Liver (tissue), 9 donors: ENCODE results near the gene RTL1. TPM values are rescaled to one million over a fixed set of nuclear protein-coding genes. Genes with fewer than 3 reads are reported as not detected.

Experiments
- DNase-seq: peaks from one replicate; pipeline ENCODE4 v3.0.0-alpha.2; 2017; ENCODE audit warnings: low spot score
- H3K27ac ChIP-seq, 2 donors: one replicate each; pipeline ENCODE4 v1.7.0; 2013; ENCODE audit warnings: inconsistent platforms in 2 of 2, low read length in 2 of 2, control low read depth in 1 of 2, low read depth in 1 of 2, mild to moderate bottlenecking in 1 of 2
- H3K27me3 ChIP-seq, 4 donors: one replicate each; pipeline versions ENCODE4 v1.6.1 to v1.7.0; 2013; ENCODE audit warnings: low read length in 3 of 4, inconsistent platforms in 1 of 4, mild to moderate bottlenecking in 1 of 4, moderate library complexity in 1 of 4; ENCODE audit not compliant: control insufficient read depth in 4 of 4, insufficient read depth in 4 of 4
- H3K36me3 ChIP-seq, 4 donors: one replicate each; pipeline versions ENCODE4 v1.6.1 to v1.7.0; 2013; ENCODE audit warnings: low read length in 3 of 4, mild to moderate bottlenecking in 3 of 4, low read depth in 1 of 4, moderate library complexity in 1 of 4; ENCODE audit not compliant: control insufficient read depth in 4 of 4, insufficient read depth in 3 of 4
- H3K4me1 ChIP-seq, 4 donors: one replicate each; pipeline versions ENCODE4 v1.6.1 to v1.7.0; 2013; ENCODE audit warnings: low read length in 3 of 4, mild to moderate bottlenecking in 3 of 4, moderate library complexity in 1 of 4; ENCODE audit not compliant: control insufficient read depth in 4 of 4, insufficient read depth in 4 of 4
- H3K4me3 ChIP-seq, 3 donors: one replicate each; pipeline versions ENCODE4 v1.6.1 to v1.7.0; 2013; ENCODE audit warnings: low read length in 3 of 3, control low read depth in 1 of 3, low read depth in 1 of 3, mild to moderate bottlenecking in 1 of 3
- H3K9ac ChIP-seq, 2 donors: one replicate each; pipeline ENCODE4 v1.7.0; 2013; ENCODE audit warnings: low read length in 2 of 2, mild to moderate bottlenecking in 2 of 2, moderate library complexity in 2 of 2, control low read depth in 1 of 2, low read depth in 1 of 2
- H3K9me3 ChIP-seq, 4 donors: one replicate each; pipeline versions ENCODE4 v1.6.1 to v1.7.0; 2013; ENCODE audit warnings: low read length in 3 of 4; ENCODE audit not compliant: control insufficient read depth in 4 of 4
- ATF3 ChIP-seq: IDR thresholded peaks from 2 replicates; pipeline ENCODE4 v1.6.1; 2016; ENCODE audit warnings: antibody characterized with exemption
- CTCF ChIP-seq: fragments of 150-350 bp; IDR thresholded peaks from 2 replicates; pipeline ENCODE4 v1.5.1; 2017; ENCODE audit warnings: improper control_type of control experiment, low read depth, low read length; ENCODE audit not compliant: missing input control
- EGR1 ChIP-seq, 2 donors: IDR thresholded peaks; 2 replicates each; pipeline ENCODE4 v1.6.1; 2016 to 2018; ENCODE audit warnings: antibody characterized with exemption in 2 of 2, low read depth in 2 of 2
- FOXA2 ChIP-seq: IDR thresholded peaks from 2 replicates; pipeline ENCODE4 v1.6.1; 2016; ENCODE audit warnings: antibody characterized with exemption
- HNF4A ChIP-seq, 2 donors: conservative IDR thresholded peaks; 2 replicates each; pipeline ENCODE4 v1.6.1; 2016; ENCODE audit warnings: antibody characterized with exemption in 2 of 2, mild to moderate bottlenecking in 2 of 2
- HNF4G ChIP-seq: IDR thresholded peaks from 2 replicates; pipeline ENCODE4 v1.6.1; 2016; ENCODE audit warnings: antibody characterized with exemption
- MAX ChIP-seq: IDR thresholded peaks from 2 replicates; pipeline ENCODE4 v1.6.1; 2016; ENCODE audit warnings: antibody characterized with exemption
- NR2F2 ChIP-seq: IDR thresholded peaks from 2 replicates; pipeline ENCODE4 v1.6.1; 2016; ENCODE audit warnings: antibody characterized with exemption
- RAD21 ChIP-seq, 2 donors: IDR thresholded peaks; 2 replicates each; pipeline ENCODE4 v1.6.1; 2016; ENCODE audit warnings: antibody characterized with exemption in 2 of 2, mild to moderate bottlenecking in 2 of 2
- REST ChIP-seq: IDR thresholded peaks from 2 replicates; pipeline ENCODE4 v1.6.1; 2016; ENCODE audit warnings: antibody characterized with exemption, mild to moderate bottlenecking
- RXRA ChIP-seq, 2 donors: IDR thresholded peaks; 2 replicates each; pipeline ENCODE4 v1.6.1; 2017 to 2018; ENCODE audit warnings: antibody characterized with exemption in 2 of 2, mild to moderate bottlenecking in 1 of 2
- TAF1 ChIP-seq: conservative IDR thresholded peaks from 2 replicates; pipeline ENCODE4 v1.6.1; 2016; ENCODE audit warnings: antibody characterized with exemption, mild to moderate bottlenecking
- YY1 ChIP-seq: IDR thresholded peaks from 2 replicates; pipeline ENCODE4 v1.6.1; 2016; ENCODE audit warnings: antibody characterized with exemption, mild to moderate bottlenecking
- WGBS: extraction: QIAGEN DNeasy Blood & Tissue Kit; methylation state at CpG from one replicate; pipeline ENCODE4 v1.1.7; 2013; 5-methylcytosine and 5-hydroxymethylcytosine counted together
- polyA plus RNA-seq, 2 donors: library from polyadenylated mRNA; stranded (reverse) in 1 of 2; unstranded in 1 of 2; fragments of 200-250 nt in 1 of 2; fragments of >200 nt in 1 of 2; fragmentation: Nextera tagmentation in 1 of 2; extraction: Ambion mirVana in 1 of 2; gene quantifications; one replicate each; pipeline versions ENCODE4 v1.2.1 to v1.2.3, GENCODE V29; 2013 to 2015
- total RNA-seq, 2 donors: library from RNA; depleted of rRNA; stranded (reverse); fragments of >200 nt; gene quantifications; one replicate each; pipeline ENCODE4 v1.2.3, GENCODE V29; 2014
- TF ChIP-seq, protein P1 (sequence below): IDR thresholded peaks from 2 replicates; pipeline ENCODE4 v1.6.1; 2016; ENCODE audit warnings: antibody characterized with exemption
- donor health status: healthy.
- donor health status: healthy.
- donor health status: healthy.
- donor health status: healthy.
- donor health status: healthy.

RTL1 gene
- total and polyA plus RNA-seq, 4 donors, result 0.04 to 0.05 TPM; not detected in 2

DNA sequence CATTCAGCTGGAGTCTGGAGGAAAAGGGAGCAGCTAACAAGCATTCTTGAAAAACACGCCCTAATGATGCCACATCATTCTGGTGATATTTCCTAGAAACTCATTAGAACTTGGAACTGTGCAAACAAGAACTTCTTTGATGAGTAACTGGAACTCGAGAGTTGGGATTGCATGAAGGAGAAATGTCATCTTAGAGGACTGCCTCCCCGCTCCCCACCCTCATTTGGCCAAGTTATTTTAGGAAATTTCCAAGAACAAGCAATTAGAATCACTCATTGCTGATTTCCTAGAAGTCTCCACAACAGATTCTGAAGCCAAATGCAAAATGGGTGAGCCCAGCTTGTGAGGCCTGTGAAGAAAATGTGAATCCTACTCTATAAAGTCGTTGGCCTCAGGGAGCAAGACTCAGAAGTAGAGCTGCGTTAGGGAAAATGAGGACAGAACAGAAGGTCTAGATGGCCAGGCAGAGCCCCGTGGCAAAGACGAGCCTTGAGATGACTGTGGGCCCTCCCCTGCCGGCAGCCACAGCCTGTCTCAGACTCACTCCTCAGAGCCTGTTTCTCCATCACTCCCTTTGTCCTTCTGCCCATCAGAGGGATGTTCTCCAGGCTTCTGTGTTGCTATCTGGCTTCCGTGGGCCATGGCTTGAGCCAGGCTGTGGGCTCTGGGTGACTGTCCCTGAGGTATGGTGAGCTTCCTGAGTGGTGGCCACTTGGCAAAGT is 38.4 kb downstream of the RTL1 start:
- Histone ChIP-seq H3K4me3 (no peak overlapping the region), H3K27ac (no peak overlapping the region), H3K4me1 (no peaks in the 10 kb centered on the region), H3K9me3 (no peaks in the 10 kb centered on the region), H3K9ac (no peak overlapping the region), H3K27me3 (no peaks in the 10 kb centered on the region), H3K36me3 (no peaks in the 10 kb centered on the region)
- no peak for DNase-seq
- 77% methylated on average over 9 of the region's 9 CpGs for WGBS
- TF ChIP-seq TAF1 (no peak), RAD21 (IDR thresholded peaks at IDR 0.05) (no peak), ATF3 (no peak), RXRA (IDR thresholded peaks at IDR 0.05) (no peak), YY1 (no peak), HNF4G (no peak), REST (no peak), FOXA2 (no peak), HNF4A (conservative IDR thresholded peaks at IDR 0.05) (no peak), EGR1 (IDR thresholded peaks at IDR 0.05; ENCODE audit: low read depth in 2 of 2) (no peak), CTCF (no peak), NR2F2 (no peak)
- TF ChIP-seq, protein P1, sequence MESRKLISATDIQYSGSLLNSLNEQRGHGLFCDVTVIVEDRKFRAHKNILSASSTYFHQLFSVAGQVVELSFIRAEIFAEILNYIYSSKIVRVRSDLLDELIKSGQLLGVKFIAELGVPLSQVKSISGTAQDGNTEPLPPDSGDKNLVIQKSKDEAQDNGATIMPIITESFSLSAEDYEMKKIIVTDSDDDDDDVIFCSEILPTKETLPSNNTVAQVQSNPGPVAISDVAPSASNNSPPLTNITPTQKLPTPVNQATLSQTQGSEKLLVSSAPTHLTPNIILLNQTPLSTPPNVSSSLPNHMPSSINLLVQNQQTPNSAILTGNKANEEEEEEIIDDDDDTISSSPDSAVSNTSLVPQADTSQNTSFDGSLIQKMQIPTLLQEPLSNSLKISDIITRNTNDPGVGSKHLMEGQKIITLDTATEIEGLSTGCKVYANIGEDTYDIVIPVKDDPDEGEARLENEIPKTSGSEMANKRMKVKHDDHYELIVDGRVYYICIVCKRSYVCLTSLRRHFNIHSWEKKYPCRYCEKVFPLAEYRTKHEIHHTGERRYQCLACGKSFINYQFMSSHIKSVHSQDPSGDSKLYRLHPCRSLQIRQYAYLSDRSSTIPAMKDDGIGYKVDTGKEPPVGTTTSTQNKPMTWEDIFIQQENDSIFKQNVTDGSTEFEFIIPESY, result no peak

DNA sequence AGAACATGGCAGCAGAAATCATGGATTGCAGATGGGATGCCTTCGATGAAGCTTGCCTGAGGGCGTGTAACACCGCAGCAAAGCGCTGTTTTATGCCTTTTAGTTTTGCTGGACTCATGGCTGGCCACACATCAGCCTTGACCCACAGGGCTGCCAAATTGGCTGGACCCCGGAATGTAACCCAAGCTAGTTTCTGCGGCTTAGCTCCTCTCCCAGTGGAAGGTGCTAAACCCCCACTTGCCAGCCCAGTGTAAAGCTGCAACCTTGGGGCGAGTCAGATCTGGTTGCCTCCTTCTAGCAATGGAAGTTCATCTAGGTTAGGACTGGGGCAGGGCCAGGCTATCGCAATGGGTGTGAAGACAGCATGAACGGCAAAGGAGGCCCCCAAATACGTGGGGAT is 39.3 kb downstream of the RTL1 start:
- no peak for TF ChIP-seq MAX
- WGBS, result 85% methylated on average over 10 of the region's 10 CpGs
- Histone ChIP-seq H3K4me1 (no peaks in the 10 kb centered on the region), H3K9me3 (no peaks in the 10 kb centered on the region), H3K27ac (no peak overlapping the region), H3K9ac (no peak overlapping the region), H3K36me3 (no peaks in the 10 kb centered on the region), H3K4me3 (no peak overlapping the region), H3K27me3 (no peaks in the 10 kb centered on the region)
- DNase-seq, result no peak
